ENCODE data around the gene KCNIP1.

DNA sequence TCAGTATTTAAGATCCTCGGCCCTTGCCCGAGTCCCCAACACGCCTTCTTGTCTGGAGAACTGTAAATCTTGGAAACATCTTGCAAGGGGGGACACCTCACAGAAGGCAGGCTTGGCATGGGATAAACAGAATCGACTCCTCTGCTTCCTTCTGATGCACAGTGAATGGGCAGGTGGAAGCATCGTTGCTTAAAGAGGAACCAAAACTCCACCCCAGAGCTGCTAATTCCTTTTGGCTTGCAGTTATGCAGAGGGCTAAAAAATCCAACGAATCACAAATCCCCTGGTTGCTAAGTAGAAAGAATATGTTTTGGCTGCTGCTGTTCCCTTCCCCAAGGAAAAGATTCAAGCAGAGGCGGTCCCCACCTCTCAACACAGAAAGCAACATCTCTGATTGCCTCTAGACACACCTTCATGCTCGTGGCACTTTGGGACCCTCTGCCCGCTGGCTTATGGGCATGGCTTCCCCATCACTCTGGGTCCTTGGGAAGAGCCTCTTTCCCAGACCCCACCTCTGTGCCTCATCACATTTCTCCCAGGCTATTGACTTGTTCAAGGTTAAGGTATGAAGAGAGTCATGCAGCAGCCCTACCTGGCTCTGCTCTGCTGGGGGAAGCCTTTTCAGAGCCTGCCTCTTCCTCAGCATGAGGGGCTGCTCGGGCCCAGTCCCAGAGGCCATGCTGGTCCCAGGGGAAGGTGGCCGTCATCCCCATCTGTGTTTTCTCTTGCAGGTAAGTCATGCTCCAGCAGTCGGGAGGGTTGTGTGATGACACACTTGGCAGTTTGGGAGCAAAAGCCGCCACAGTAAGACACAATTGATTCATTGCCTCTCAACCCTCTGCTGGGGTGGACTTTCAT is 137.1 kb downstream of the KCNIP1 start:
- TF ChIP-seq POLR2A (IDR thresholded peaks at IDR 0.05), result no peak
- TF ChIP-seq, protein P1, sequence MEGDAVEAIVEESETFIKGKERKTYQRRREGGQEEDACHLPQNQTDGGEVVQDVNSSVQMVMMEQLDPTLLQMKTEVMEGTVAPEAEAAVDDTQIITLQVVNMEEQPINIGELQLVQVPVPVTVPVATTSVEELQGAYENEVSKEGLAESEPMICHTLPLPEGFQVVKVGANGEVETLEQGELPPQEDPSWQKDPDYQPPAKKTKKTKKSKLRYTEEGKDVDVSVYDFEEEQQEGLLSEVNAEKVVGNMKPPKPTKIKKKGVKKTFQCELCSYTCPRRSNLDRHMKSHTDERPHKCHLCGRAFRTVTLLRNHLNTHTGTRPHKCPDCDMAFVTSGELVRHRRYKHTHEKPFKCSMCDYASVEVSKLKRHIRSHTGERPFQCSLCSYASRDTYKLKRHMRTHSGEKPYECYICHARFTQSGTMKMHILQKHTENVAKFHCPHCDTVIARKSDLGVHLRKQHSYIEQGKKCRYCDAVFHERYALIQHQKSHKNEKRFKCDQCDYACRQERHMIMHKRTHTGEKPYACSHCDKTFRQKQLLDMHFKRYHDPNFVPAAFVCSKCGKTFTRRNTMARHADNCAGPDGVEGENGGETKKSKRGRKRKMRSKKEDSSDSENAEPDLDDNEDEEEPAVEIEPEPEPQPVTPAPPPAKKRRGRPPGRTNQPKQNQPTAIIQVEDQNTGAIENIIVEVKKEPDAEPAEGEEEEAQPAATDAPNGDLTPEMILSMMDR (IDR thresholded peaks at IDR 0.05), result no peak

Data from stomach (tissue), 4 donors.